HG02588 (cell line): ENCODE results near the gene SMIM5.

Experiments
- ATAC-seq: cut with Tn5 transposase; IDR thresholded peaks from one replicate; pipeline ENCODE4 v1.9.1; 2021; ENCODE audit warnings: mild to moderate bottlenecking, moderate library complexity; ENCODE audit not compliant: unreplicated experiment

Gene SMIM5

GRCh38 chr17:75639327-75639726 is 6.1 kb downstream of the SMIM5 start:
- ATAC-seq, result no peak

GRCh38 chr17:75639771-75640555 is 6.7 kb downstream of the SMIM5 start:
- no peak for ATAC-seq

GRCh38 chr17:75640556-75641119 is 7.4 kb downstream of the SMIM5 start:
- no peak for ATAC-seq

DNA sequence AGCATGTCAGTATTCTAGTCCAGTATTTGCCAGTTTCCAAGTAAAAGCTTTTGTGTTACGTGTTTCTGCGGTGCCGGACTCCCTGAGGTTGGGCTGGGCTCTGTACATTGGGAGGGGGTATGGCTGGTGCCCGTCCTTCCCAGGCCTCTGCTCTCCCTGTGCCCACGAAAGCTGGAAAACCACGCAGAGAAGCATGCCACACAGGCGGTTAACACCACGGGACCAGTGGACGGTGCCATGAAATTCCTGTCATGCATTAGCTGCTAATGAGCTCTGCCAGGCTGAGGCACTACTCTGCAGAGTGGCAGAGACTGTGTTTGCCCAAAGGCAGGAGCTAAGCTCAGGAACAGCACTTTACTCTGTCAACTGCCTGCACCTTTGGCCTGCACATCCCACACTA is 8.1 kb downstream of the SMIM5 start:
- ATAC-seq, result no peak

DNA sequence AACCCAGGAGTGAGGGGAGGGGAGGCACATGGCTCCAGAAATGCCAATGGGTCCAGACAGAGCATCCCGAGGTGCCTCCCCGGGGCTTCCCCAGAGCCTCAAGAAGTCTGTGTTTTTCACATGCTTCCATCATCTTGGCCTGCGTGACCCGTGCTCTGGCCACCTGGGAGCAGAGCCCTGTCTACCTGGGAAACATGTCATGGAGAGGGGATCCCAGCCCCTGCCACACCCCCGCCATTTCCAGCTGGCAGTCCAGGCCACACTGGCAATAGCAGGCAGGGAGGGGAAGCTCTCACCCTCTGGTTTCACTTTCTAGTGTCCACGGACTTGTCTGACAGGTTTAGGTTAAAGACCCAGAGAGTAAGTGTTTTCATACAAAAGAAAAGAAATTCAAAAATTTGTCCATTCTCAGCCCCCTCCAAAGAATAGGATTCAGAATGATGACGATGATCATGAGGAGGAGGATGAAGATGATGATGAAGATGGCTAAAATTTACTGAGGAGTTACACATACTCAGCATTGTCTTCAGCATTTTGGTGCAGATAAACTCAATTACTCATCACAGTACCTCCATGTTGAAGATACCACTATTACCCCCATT is 9.0 kb downstream of the SMIM5 start:
- no peak for ATAC-seq

GRCh38 chr17:75642784-75643642 is 9.8 kb downstream of the SMIM5 start:
- no peak for ATAC-seq

DNA sequence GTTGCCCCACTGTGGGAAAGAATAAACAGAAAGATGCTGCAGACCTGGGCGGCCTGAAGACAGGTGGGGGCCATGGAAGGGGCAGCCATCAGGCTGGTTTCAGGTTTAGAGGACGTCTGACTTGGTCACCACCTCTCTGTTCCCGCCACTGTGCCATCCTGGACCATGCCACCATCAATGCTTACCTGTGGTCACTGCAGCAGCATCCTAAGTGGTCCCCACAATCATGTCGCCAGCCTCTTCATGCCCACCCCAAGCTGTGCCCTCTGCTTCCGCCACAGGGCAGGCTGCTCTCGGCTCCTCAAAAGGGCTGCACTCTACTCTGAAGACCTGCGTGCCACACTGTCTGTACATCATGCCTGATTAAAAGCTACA is 10.4 kb downstream of the SMIM5 start:
- no peak for ATAC-seq

GRCh38 chr17:75645501-75645888 is 12.3 kb downstream of the SMIM5 start:
- no peak for ATAC-seq

DNA sequence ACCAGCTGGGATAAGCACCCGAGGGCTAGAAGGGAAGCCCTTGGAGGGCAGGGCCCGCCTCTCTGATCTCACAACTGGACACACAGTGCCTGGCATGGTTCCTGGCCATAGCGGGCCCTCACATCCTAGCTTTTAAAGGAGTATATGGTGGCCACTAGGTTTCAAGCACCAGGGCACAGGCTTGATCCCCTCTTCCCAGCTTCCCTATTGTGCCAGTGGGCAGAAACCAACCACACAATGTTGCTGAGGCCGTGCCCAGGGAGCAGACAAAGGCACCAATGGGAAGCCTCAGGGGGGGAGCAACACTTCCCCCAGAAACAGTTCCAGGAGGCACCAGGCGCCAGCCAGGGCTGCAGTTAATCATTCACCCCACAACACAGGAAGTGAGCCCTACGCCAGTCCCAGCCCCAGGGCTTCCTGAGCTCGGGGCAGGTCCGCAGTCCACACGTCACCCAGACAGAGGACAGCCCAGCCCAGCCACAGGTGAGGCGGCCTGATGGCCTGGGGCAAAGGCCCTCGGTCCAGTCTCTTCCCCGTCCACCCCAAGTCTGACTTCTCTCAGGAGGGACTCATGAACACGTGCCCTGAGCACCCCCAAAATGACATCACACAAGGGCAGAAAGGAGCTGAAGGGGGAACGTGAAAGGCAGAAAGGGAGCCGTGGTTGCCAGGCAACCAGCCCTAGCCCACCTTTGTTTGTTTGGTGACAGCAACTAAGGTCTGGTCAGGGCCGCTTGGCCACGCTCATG is 12.8 kb downstream of the SMIM5 start:
- peak; percentile 77 for ATAC-seq

DNA sequence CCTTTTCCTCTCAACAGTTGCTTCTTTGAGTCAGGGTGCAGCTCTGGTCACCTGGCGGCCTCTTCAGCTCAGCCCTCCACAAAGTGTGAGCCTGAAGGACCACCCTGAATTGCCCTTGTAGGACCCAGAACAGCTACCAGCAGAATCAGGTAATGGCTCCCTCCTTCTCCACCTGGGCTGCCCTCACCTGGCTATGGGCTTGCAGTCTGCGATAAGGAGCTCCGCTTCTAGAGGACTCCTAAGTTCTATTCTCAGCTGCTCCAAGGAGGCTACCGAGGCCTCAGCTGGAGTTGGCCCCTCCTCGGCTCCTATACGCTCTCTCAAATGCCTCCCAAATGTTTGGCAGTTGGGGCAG is 13.4 kb downstream of the SMIM5 start:
- no peak for ATAC-seq

DNA sequence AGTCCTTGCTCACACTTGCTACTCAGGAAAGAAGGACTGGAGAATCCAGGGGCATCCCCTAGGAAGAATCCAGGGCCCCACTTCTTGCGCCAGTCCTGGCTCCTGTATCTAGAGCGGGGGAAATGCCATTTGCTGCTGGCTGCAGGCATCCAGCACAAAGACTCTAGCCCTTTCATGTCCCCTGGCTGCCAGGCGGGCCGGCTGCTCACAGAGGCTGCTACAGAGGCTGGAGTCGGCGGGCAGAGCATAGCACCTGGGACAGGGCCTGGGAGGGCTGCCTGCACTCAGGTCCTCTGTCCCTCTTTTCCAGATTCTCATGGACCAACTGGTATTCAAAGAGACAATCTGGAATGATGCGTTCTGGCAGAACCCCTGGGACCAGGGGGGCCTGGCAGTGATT is 13.8 kb downstream of the SMIM5 start:
- ATAC-seq, result no peak

DNA sequence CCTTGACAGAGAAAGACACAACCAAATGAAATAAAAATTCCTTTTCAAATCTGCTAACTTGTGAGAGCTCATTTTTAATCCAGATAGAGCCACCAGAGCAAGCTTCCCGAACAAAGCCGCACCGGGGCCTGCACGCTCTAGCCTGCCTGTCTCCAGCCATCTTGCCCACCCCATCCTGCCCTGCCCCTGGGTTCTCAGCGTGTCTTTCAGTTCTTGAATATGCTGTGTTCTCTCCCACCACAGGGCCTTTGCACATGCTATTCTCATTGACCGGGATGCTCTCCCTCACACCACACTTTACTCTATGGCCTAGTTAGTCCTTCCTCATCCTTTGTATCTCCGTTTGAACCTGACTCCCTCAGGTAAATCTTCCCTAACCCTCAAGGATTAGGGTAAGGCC is 14.7 kb downstream of the SMIM5 start:
- no peak for ATAC-seq

DNA sequence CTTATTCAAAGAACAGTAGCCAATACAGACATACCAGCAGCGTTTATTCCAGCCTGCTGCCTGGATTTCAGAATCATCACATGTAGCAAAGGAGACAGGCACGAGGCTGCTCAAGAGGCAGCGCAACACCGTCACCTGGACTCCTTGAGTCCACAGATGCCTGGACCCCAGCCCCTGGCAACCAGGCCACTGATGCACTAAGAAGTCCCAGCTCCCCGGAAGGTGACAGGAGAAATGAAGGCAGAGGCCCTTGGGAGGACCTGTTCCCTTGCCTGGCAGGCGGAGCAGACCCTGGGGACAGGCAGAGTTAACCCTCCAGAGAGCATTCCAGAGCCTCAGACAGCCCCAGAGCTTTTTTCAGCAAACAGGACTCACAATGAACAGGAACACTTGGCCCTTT is 16.5 kb downstream of the SMIM5 start:
- ATAC-seq, result no peak

- ATAC-seq, result no peak
Observed at GRCh38 chr17:75650874-75651273, 17.6 kb downstream of the SMIM5 start.

DNA sequence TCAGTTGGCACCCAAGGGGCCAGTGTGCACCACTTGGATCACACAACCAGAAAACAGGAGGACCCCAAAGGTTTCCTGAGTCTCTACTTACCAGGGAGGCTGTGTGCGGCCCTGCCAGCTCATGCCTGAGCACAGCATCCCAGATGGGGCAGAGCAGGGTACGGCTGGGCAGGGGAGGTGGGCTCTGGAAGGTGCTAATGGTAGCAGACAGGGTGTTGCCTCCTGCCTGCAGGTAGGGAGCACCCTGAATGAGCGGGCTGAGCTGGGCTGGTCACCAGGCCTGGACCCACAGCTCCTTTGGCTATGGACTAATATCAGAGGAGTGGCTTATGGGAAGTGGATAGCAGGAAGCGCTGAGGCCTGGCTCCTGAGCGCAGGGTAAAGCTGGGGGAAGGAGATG is 19.1 kb downstream of the SMIM5 start:
- no peak for ATAC-seq

DNA sequence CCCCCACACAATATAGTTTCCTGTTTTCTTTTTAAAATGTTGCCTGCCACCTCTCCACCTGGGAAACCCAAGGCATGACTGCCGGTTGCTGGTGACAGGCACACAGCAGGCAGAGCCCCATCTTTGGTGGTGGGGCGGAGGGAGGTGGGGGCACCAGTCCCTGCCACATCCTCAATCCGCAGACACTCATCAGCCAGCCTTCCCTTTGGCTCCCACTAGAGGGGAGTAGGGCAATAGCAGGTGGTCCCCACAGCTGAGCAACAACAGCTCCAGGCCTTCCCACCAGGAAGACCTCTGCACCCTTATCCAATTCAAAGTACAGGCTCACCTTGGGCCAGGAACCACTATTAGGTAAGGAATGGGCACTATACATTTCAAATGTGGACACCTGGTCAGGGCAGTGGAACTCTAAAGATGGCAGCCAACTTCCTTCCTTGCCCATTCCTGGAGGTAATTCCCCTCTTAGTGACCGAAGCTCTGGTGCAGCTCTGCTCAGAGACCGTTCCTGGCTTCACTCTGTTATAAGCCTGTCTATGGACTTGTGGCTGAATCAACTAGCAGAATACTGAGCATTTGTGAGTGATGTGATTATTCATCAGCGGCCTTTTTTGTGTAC is 19.8 kb downstream of the SMIM5 start:
- no peak for ATAC-seq

DNA sequence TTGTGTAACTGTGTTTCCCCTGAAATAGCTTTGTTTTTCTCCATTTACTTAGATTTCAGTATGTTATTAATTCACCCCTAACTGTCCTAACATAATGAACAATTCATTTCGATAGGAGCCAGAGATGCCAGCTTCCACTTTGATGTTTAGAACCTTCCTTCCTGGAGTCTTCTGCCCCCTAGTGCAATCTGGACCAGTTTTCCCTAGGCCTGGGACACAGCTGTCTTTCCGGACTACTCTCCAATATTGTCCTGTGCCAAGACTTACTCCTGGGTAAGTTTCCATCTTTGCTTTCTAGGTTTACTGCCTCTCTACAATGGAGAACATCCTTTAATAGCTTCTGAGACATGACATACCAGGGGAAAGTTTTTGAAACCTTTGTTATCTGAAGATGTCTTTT is 20.9 kb downstream of the SMIM5 start:
- no peak for ATAC-seq

- ATAC-seq, result no peak
Observed at GRCh38 chr17:75658237-75658636, 25.0 kb downstream of the SMIM5 start.

DNA sequence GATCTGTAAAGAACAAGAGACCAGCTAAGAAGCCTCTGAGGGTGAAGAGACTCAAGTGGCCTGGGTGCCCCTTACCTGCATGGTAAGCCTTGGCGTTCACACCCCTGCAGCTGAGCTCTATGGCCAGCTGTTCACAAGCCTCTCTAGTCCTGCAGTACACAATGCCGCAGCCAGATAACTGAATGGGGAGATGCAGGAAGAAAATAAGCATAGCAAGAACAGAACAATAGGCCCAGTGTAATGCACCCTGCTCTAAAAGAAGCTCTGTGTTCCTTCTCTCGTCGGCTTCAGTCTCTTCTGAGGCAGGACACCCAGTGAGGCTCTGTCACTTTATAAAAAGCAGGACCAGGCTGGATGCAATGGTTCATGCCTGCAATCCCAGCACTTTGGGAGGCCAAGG is 28.3 kb downstream of the SMIM5 start:
- ATAC-seq, result no peak

- ATAC-seq, result no peak
Observed at GRCh38 chr17:75662511-75662910, 29.3 kb downstream of the SMIM5 start.
